Activated naive CD8-positive, alpha-beta T cell treated with anti-CD3 and anti-CD28 coated beads, Interleukin-2, amount 10 ng/mL, durations not matched to agents 7 days and 5 days (primary cell): Measurements from ENCODE around the gene SLC2A2. TPM values are rescaled to one million over a fixed set of nuclear protein-coding genes. Genes with fewer than 3 reads are reported as not detected.

Experiments used
- ATAC-seq: fragments of 150-1000 bp; cut with Tn5 transposase; one replicate; pipeline ENCODE4 v1.10.0; 2021; ENCODE audit warnings: low read depth, moderate library complexity
- POLR2A ChIA-PET: fragments of 350-600 bp; sonication (Branson Sonifier 250); formaldehyde crosslinking; loops from one replicate; lab custom pipeline; 2021; ENCODE audit warnings: antibody characterized with exemption; lab: Charles Lee
- DNase-seq: peaks from one replicate; pipeline ENCODE4 v3.0.0; 2021
- H3K27ac Mint-ChIP-seq: one replicate; pipeline ENCODE4 v1.8.0; 2022; ENCODE audit warnings: mild to moderate bottlenecking, mixed read lengths
- H3K27me3 Mint-ChIP-seq: one replicate; pipeline ENCODE4 v1.8.0; 2022; ENCODE audit warnings: mild to moderate bottlenecking, moderate library complexity, mixed read lengths
- H3K36me3 Mint-ChIP-seq: one replicate; pipeline ENCODE4 v1.8.0; 2021; ENCODE audit warnings: mild to moderate bottlenecking, mixed read lengths
- H3K4me1 Mint-ChIP-seq: one replicate; pipeline ENCODE4 v1.8.0; 2021; ENCODE audit warnings: mixed read lengths
- H3K4me3 Mint-ChIP-seq: one replicate; pipeline ENCODE4 v1.8.0; 2022; ENCODE audit warnings: mild to moderate bottlenecking, moderate library complexity, mixed read lengths
- H3K9me3 Mint-ChIP-seq: one replicate; pipeline ENCODE4 v1.8.0; 2021; ENCODE audit warnings: mixed read lengths
- total RNA-seq, 2 experiments: library from RNA; stranded (reverse); gene quantifications; one replicate each; pipeline ENCODE4 v1.2.3, GENCODE V29; 2021

Gene SLC2A2
- total RNA-seq, result not detected

DNA sequence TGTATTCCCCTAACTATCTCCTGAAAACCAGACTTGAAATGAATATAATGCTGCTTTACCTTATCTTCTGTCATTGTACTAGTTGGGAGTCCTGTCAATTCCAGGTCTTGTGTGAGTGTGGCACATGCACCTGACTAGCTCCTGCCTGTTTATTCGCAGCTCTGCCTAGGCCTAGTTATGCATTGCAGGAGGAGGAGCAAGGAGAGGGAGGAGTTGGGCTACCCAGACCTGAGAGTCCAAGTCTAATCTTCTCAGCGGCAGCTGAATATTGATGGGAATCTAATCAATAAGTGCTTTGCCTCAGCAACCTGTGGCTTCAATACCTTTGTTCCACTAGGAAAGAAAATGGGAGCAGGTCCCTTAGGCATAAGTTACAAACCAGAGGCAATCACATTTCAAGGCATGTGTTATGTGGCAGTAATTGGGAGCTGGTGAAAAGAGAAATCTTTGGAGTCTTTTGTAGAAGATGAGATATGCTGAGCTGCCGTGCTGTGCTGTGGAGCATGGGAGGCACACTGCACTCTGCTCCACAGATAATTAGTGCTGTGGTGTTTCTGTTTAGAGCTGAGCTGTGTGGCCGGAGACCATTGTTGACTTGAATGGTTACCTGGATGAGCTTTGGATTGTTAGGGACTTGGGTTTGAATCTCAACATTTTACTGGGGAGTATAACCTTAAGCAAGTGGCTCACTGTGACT lies at the start of gene SLC2A2:
SLC2A2 (minus strand) TSS at position 124 of the 697 bp plus-strand sequence; CDS start at position 74, 50 bp downstream.
- POLR2A ChIA-PET, result no interaction called here
- H3K27ac Mint-ChIP-seq, result no peak within 1 kb of the TSS

DNA sequence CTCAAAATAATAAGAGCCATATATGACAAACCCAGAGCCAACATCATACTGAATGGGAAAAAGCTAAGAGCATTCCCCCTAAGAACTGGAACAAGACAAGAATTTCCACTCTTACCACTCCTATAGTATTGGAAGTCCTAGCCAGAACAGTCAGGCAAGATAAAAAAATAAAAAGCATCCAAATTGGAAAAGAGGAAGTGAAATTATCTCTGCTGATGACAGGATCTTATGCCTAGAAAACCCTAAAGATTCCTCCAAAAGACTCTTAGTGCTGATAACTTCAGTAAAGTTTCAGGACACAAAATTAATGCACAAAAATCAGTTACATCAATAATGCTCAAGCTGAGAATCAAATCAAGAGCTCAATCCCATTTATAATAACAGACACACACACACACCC lies 45.9 kb upstream of the SLC2A2 start:
- H3K36me3 Mint-ChIP-seq, result peaks cover 45% of the 10 kb centered on the region
- H3K4me3 Mint-ChIP-seq, result no peak overlapping the region
- no peaks in the 10 kb centered on the region for H3K27me3 Mint-ChIP-seq
- no peak for DNase-seq
- no peak for ATAC-seq
- H3K27ac Mint-ChIP-seq, result no peak overlapping the region
- POLR2A ChIA-PET, result no interaction called here
- peaks cover 1% of the 10 kb centered on the region for H3K9me3 Mint-ChIP-seq
- no peaks in the 10 kb centered on the region for H3K4me1 Mint-ChIP-seq

More for the DNA sequence above, at the start of gene SLC2A2:
- Mint-ChIP-seq H3K36me3 (no peaks in the 10 kb centered on the region), H3K9me3 (no peaks in the 10 kb centered on the region), H3K4me1 (no peaks in the 10 kb centered on the region), H3K27me3 (peaks cover 21% of the 10 kb centered on the region), H3K4me3 (no peak within 1 kb of the TSS)
- DNase-seq (no peak), ATAC-seq (no peak)

DNA sequence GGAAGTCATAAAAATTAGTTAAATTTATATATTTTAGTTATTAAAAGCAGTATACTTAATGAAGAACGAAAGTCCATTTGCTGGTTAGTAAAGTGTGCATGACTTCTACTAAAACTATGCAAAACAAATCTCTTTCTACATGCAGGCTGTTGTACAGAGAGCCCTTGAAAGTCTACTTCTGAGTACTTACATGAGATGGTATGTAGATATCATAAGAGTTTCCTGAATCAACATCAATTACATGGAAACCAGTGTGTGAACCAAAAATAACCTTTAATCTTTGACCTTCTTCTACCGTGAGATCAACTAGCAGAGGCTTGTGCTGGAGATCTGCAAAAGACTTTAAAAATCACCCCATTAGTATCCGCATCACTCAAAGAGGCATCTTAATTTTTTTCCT lies 42.1 kb upstream of the SLC2A2 start:
- no peak for ATAC-seq
- DNase-seq, result no peak
- Mint-ChIP-seq H3K27ac (no peak overlapping the region), H3K4me1 (no peaks in the 10 kb centered on the region), H3K4me3 (no peak overlapping the region), H3K9me3 (peaks cover 1% of the 10 kb centered on the region), H3K27me3 (no peaks in the 10 kb centered on the region), H3K36me3 (peaks cover 65% of the 10 kb centered on the region)
- POLR2A ChIA-PET, result no interaction called here

DNA sequence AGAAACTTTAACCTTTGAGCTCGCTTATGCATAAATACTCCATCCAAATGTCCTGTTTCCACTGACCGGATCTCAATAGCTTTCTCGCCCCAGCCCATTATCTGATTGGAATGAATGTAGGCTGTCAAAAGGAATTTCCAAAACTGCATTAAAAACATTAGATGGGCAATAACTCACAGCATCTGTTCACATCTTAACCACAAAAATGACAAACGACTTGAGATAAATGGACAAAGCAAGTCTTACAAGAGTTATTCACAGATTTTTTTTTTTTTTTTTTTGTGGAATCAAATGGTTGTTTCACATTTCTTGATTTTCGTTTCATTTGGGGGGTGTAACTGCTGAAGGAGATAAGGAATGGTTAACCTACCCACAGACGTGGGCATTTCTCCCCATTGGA lies 39.7 kb upstream of the SLC2A2 start:
- Mint-ChIP-seq H3K36me3 (peaks cover 56% of the 10 kb centered on the region), H3K4me3 (no peak overlapping the region), H3K27ac (no peak overlapping the region), H3K27me3 (no peaks in the 10 kb centered on the region), H3K9me3 (peaks cover 1% of the 10 kb centered on the region), H3K4me1 (no peaks in the 10 kb centered on the region)
- POLR2A ChIA-PET, result no interaction called here
- DNase-seq (no peak), ATAC-seq (no peak)

DNA sequence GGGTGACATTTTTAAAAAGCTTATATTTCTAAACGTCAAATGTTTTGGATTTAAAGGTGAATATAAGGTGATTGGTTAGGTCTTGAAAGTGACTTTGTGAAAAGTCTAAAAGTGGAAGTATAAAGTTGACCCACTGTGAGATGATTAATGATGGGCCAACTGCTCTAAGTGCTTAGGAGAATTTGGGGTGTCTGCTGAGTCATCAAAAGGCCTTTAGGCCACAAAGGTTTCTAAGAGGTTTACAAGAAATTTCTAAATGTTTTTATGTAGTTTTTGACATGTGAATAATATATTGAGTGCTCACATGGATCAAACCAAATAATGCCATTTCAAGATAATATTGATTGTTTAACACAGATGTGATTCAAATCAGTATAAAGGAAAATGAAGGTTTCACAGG lies 39.2 kb upstream of the SLC2A2 start:
- Mint-ChIP-seq H3K4me1 (no peaks in the 10 kb centered on the region), H3K27me3 (no peaks in the 10 kb centered on the region), H3K9me3 (peaks cover 1% of the 10 kb centered on the region), H3K27ac (no peak overlapping the region), H3K36me3 (peaks cover 56% of the 10 kb centered on the region), H3K4me3 (no peak overlapping the region)
- DNase-seq (no peak), ATAC-seq (no peak)
- POLR2A ChIA-PET, result no interaction called here

DNA sequence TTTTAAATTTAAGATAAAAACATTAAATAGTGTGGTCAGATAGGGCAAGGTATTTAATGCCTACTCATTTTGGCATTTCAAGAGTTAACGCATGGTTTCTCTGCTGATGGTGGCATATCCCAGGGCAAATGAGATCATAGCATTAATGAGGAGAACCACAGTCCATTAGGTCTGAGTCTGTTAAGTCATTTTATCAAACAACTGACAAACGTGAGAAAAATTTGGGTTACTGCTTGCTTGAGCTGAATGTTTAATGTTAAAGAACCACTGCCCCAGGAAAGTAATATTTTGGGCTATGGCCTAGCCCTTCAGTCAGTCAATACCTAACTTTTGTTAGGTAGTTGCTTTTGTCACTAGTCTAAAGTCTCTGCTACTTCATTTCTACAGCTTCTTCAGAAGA lies 37.9 kb upstream of the SLC2A2 start:
- no peaks in the 10 kb centered on the region for H3K4me1 Mint-ChIP-seq
- POLR2A ChIA-PET, result no interaction called here
- DNase-seq, result no peak
- ATAC-seq, result no peak
- H3K4me3 Mint-ChIP-seq, result no peak overlapping the region
- H3K27ac Mint-ChIP-seq, result no peak overlapping the region
- no peaks in the 10 kb centered on the region for H3K27me3 Mint-ChIP-seq
- H3K36me3 Mint-ChIP-seq, result peaks cover 45% of the 10 kb centered on the region
- no peaks in the 10 kb centered on the region for H3K9me3 Mint-ChIP-seq

DNA sequence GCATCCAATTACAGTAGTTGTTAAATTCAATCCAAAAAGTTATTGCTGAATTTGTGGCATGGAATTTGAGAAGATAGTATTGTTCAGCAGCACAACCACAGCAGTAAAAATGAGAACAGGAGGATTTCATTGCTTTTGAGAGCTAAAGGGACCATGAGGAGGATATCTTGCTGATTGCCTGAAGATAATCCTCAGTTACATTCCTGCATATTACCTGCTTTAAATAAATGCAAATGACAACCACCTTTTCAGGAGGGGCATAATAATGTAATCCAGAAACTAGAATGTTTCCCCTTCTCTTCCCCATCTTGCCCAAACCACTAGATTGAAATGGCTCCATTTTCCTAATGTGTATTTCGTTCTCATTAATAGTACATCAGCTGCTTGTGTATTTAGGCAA lies 35.2 kb upstream of the SLC2A2 start:
- no peaks in the 10 kb centered on the region for H3K9me3 Mint-ChIP-seq
- POLR2A ChIA-PET, result no interaction called here
- ATAC-seq, result no peak
- H3K27me3 Mint-ChIP-seq, result no peaks in the 10 kb centered on the region
- no peaks in the 10 kb centered on the region for H3K4me1 Mint-ChIP-seq
- DNase-seq, result no peak
- peaks cover 31% of the 10 kb centered on the region for H3K36me3 Mint-ChIP-seq
- H3K27ac Mint-ChIP-seq, result no peak overlapping the region
- H3K4me3 Mint-ChIP-seq, result no peak overlapping the region

DNA sequence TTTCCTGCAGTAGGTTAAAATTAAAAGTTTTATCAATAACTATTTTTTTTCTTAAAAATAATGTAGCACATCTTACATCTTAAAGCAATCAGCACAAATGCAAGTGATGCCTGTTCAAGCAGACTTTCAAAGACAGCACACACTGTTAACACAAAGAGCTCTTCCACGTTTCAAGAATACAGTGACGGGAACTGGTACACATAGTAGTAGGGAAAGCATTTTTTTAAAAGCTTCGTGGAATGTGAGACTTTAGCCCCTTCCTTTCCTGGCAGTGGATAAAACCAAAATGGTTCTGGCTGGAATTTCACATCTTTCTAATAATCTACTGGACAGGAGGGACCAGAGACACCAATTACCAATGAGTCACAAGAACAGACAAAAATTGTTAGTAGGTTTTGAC lies 33.5 kb upstream of the SLC2A2 start:
- no peaks in the 10 kb centered on the region for H3K4me1 Mint-ChIP-seq
- H3K27ac Mint-ChIP-seq, result no peak overlapping the region
- peaks cover 17% of the 10 kb centered on the region for H3K36me3 Mint-ChIP-seq
- ATAC-seq (no peak), DNase-seq (no peak)
- no peaks in the 10 kb centered on the region for H3K27me3 Mint-ChIP-seq
- POLR2A ChIA-PET, result no interaction called here
- no peak overlapping the region for H3K4me3 Mint-ChIP-seq
- H3K9me3 Mint-ChIP-seq, result no peaks in the 10 kb centered on the region

DNA sequence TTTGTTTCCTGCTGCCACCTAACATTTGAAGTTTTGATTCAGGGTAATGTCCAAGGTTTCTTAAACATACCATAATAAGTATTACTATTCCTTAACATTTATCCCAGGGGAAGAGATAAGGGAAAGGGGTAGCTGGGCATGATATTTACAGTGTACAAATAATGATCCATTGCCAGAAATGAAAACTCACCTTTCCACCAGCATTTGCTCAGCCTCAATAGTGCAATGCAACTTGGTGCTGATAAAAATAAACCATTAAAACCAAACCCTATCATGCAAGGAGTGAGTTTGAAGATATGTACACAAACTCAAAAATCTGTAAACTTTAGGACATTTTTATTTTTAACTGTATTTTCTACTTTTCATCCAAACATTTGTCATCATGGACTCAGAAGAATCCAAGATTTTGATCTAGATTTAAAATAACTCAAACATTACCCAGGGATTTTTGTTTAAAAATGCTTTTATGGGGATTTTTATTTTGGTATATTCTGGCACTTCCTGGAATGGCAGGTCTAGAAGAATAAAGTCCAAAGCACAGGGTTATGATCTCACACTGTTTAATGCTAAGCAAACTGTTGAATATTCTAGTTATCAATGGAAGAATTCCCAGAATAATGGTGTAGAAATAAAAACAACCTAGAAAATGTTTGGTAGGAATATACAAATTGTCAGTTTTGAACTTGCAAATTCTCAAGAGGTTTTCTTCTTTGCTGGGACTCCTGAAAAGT lies 32.5 kb upstream of the SLC2A2 start:
- H3K27me3 Mint-ChIP-seq, result no peaks in the 10 kb centered on the region
- H3K4me1 Mint-ChIP-seq, result no peaks in the 10 kb centered on the region
- DNase-seq, result no peak
- ATAC-seq, result no peak
- POLR2A ChIA-PET, result no interaction called here
- H3K4me3 Mint-ChIP-seq, result no peak overlapping the region
- no peak overlapping the region for H3K27ac Mint-ChIP-seq
- peaks cover 12% of the 10 kb centered on the region for H3K36me3 Mint-ChIP-seq
- H3K9me3 Mint-ChIP-seq, result no peaks in the 10 kb centered on the region

DNA sequence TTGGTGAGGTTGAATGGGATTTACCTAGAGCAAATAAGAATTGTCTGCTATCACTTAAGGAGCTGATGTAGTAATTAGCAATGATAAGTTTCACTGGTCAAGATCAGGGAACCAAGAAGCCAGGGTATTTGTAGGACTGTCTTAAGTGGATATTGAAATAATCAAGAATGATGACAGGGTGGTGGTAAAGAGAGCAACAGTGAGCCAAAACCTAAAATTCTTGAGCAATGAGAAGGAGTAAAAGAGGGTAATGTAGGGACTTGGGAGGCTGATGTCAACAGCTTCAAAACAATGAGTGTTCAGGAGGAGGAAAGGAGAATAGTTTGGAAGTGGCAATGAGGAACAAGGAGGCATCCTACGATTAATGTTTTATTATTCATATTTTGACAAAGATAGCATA lies 31.5 kb upstream of the SLC2A2 start:
- H3K4me3 Mint-ChIP-seq, result no peak overlapping the region
- no peak overlapping the region for H3K27ac Mint-ChIP-seq
- POLR2A ChIA-PET, result no interaction called here
- DNase-seq (no peak), ATAC-seq (no peak)
- no peaks in the 10 kb centered on the region for H3K4me1 Mint-ChIP-seq
- H3K27me3 Mint-ChIP-seq, result peaks cover 4% of the 10 kb centered on the region
- peaks cover 4% of the 10 kb centered on the region for H3K36me3 Mint-ChIP-seq
- no peaks in the 10 kb centered on the region for H3K9me3 Mint-ChIP-seq

DNA sequence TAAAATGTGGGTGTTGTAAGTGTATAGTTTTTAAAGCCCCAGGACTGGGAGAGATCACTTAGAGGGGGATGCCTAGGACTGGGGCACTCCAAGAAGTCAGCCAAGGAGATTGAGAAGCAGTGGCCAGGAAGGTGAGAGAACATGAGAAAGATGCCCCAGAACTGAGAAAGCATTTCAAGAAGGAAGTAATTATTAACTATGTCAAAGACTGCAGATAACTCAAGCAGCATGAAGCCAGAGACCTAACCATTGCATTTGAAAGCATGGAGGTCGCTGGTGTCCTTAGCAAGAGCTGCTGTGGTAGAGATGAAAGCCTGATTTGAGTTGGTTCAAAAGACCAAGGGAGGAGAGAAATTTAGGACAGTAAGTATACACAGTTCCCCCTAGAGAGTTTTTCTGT lies 30.6 kb upstream of the SLC2A2 start:
- Mint-ChIP-seq H3K9me3 (no peaks in the 10 kb centered on the region), H3K36me3 (peaks cover under 1% of the 10 kb centered on the region), H3K4me3 (no peak overlapping the region), H3K27me3 (peaks cover 9% of the 10 kb centered on the region), H3K4me1 (no peaks in the 10 kb centered on the region), H3K27ac (no peak overlapping the region)
- no peak for ATAC-seq
- DNase-seq, result no peak
- POLR2A ChIA-PET, result no interaction called here

DNA sequence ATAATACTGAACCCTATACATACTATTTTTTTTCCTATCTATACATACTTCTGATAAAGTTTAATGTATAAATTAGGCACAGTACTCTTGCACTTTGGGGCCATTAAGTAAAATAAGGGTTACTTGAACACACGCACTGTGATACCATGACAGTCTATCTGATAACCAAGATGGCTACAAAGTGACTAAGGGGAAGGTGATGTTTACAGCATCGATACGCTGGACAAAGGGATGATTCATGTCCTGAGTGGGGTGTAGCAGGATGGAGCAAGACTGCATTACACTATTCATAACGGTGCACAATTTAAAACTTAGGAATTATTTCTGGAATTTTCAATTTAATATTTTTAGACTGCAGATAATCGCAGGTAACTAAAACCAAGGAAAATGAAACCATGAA lies 30.0 kb upstream of the SLC2A2 start:
- Mint-ChIP-seq H3K36me3 (no peaks in the 10 kb centered on the region), H3K9me3 (no peaks in the 10 kb centered on the region), H3K4me1 (no peaks in the 10 kb centered on the region), H3K4me3 (no peak overlapping the region), H3K27me3 (peaks cover 12% of the 10 kb centered on the region), H3K27ac (no peak overlapping the region)
- ATAC-seq (no peak), DNase-seq (no peak)
- POLR2A ChIA-PET, result no interaction called here

DNA sequence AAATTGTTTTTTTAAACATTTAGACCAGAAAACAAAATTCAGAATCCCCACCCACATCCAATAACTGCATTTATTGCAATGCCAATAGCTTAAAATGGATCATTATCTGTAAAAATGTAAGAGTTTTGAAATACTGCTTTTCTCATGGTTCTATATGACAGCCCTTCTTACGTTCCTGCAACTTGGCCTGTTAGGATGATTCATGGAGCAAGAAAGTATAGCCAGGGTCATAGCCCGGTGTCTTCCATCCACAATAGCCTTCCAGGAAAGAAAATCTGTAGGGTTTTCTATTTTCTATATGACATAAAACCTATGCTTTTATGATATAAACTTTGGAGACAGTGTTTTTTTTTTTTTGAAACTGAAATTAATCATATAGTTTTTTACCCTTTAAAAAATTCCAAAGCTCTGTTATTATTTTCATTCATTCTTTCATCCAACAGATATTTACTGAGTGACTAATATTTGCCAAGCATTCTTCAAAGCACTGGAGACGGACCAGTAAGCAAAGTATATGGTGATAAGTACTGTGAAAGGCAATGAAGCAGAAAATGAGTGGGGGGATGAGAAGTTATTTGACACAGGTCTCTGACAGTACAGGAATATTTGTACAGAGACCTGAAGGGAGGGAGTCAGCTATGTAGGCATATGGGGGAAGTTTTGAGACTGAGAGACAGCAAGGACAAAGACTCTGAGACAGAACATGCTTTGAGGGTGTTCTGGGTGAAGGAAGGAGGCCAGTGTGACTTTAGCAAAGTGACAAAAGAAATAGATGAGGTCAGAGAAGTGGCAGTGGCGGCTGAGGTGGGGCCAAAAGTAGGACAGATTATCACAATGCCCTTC lies 29.0 kb upstream of the SLC2A2 start:
- Mint-ChIP-seq H3K36me3 (no peaks in the 10 kb centered on the region), H3K27me3 (peaks cover 17% of the 10 kb centered on the region)

More for the DNA sequence above, 29.0 kb upstream of the SLC2A2 start:
- DNase-seq (no peak), ATAC-seq (no peak)
- Mint-ChIP-seq H3K9me3 (no peaks in the 10 kb centered on the region), H3K27ac (no peak overlapping the region), H3K4me1 (no peaks in the 10 kb centered on the region), H3K4me3 (no peak overlapping the region)
- POLR2A ChIA-PET, result no interaction called here
